CD14-positive monocyte (primary cell): ENCODE measurements around the gene WFDC2. TPM values are rescaled to one million over a fixed set of nuclear protein-coding genes. Genes with fewer than 3 reads are reported as not detected.
A peak's percentile ranks its signal among the peaks of the same experiment; 100 is the strongest.

Source experiments
- DNase-seq, 3 donors: peaks; one replicate each; pipeline ENCODE4 v3.0.0-alpha.2; 2011 to 2022
- H2AFZ ChIP-seq: 2 replicates; pipeline ENCODE4 v1.6.0; 2012; ENCODE audit warnings: mild to moderate bottlenecking, low read depth, low read length, inconsistent platforms; ENCODE audit not compliant: insufficient read depth, poor library complexity, severe bottlenecking
- H3K27ac ChIP-seq, 2 donors: 1 replicate in 1 of 2; 2 replicates in 1 of 2; pipeline ENCODE4 v1.5.1; 2012 to 2013; ENCODE audit warnings: low read length in 2 of 2, control low read depth in 1 of 2, inconsistent platforms in 1 of 2, low read depth in 1 of 2, mild to moderate bottlenecking in 1 of 2
- H3K27me3 ChIP-seq, 2 donors: one replicate each; pipeline versions ENCODE4 v1.6.0 to v1.6.1; 2011 to 2013; ENCODE audit warnings: low read length in 2 of 2; ENCODE audit not compliant: control insufficient read depth in 2 of 2, insufficient read depth in 2 of 2
- H3K36me3 ChIP-seq, 2 donors: replicated peaks in 1 of 2; 1 replicate in 1 of 2; 2 replicates in 1 of 2; pipeline versions ENCODE4 v1.5.1 to v1.6.1; 2012 to 2013; ENCODE audit warnings: low read length in 2 of 2, control low read depth in 1 of 2, inconsistent platforms in 1 of 2, mild to moderate bottlenecking in 1 of 2; ENCODE audit not compliant: insufficient read depth in 2 of 2, control insufficient read depth in 1 of 2
- H3K4me1 ChIP-seq, 2 donors: 1 replicate in 1 of 2; 2 replicates in 1 of 2; pipeline versions ENCODE4 v1.5.1 to v1.6.1; 2012 to 2013; ENCODE audit warnings: low read length in 2 of 2, control low read depth in 1 of 2, inconsistent platforms in 1 of 2, mild to moderate bottlenecking in 1 of 2, moderate library complexity in 1 of 2; ENCODE audit not compliant: insufficient read depth in 2 of 2, control insufficient read depth in 1 of 2
- H3K4me2 ChIP-seq: replicated peaks from 2 replicates; pipeline ENCODE3; 2012; ENCODE audit warnings: low read length, moderate library complexity, mild to moderate bottlenecking; ENCODE audit not compliant: poor library complexity, severe bottlenecking; ENCODE audit errors: extremely low read depth
- H3K4me3 ChIP-seq, 3 experiments: fragments of 200-600 bp in 1 of 3; sonication (generic) in 1 of 3; replicated peaks in 1 of 3; 1 replicate in 2 of 3; 2 replicates in 1 of 3; pipeline ENCODE4 v1.5.1; 2011 to 2013; ENCODE audit warnings: low read length in 3 of 3, mild to moderate bottlenecking in 3 of 3, control low read depth in 2 of 3, low read depth in 2 of 3, inconsistent platforms in 1 of 3, moderate library complexity in 1 of 3
- H3K79me2 ChIP-seq: 2 replicates; pipeline ENCODE4 v1.6.0; 2012; ENCODE audit warnings: mild to moderate bottlenecking, control low read depth, inconsistent platforms, low read length, moderate library complexity; ENCODE audit not compliant: insufficient read depth
- H3K9ac ChIP-seq: 2 replicates; pipeline ENCODE4 v1.6.0; 2017; ENCODE audit warnings: low read length, mild to moderate bottlenecking; ENCODE audit not compliant: insufficient read depth, poor library complexity, severe bottlenecking
- H3K9me3 ChIP-seq, 2 donors: replicated peaks in 1 of 2; 1 replicate in 1 of 2; 2 replicates in 1 of 2; pipeline versions ENCODE4 v1.5.1 to v1.6.1; 2012 to 2013; ENCODE audit warnings: low read length in 2 of 2, control low read depth in 1 of 2; ENCODE audit not compliant: control insufficient read depth in 1 of 2, insufficient read depth in 1 of 2
- H4K20me1 ChIP-seq: 2 replicates; pipeline ENCODE4 v1.6.0; 2012; ENCODE audit warnings: mild to moderate bottlenecking, low read length, control low read depth, moderate library complexity; ENCODE audit not compliant: insufficient read depth
- H3K27ac Mint-ChIP-seq, 7 donors: one replicate each; pipeline ENCODE4 v1.8.0; 2020; ENCODE audit warnings: mild to moderate bottlenecking in 7 of 7, mixed read lengths in 7 of 7, moderate library complexity in 6 of 7, inconsistent platforms in 2 of 7
- H3K27me3 Mint-ChIP-seq, 3 donors: one replicate each; pipeline ENCODE4 v1.8.0; 2021 to 2022; ENCODE audit warnings: low read depth in 3 of 3, mild to moderate bottlenecking in 3 of 3, mixed read lengths in 3 of 3, moderate library complexity in 3 of 3, inconsistent platforms in 1 of 3
- H3K36me3 Mint-ChIP-seq, 2 donors: one replicate each; pipeline ENCODE4 v1.8.0; 2020; ENCODE audit warnings: mixed read lengths in 2 of 2, inconsistent platforms in 1 of 2, mild to moderate bottlenecking in 1 of 2
- H3K4me1 Mint-ChIP-seq: one replicate; pipeline ENCODE4 v1.8.0; 2020; ENCODE audit warnings: mild to moderate bottlenecking, mixed read lengths
- H3K4me3 Mint-ChIP-seq, 2 donors: one replicate each; pipeline ENCODE4 v1.8.0; 2020; ENCODE audit warnings: mild to moderate bottlenecking in 2 of 2, mixed read lengths in 2 of 2, moderate library complexity in 1 of 2
- H3K9me3 Mint-ChIP-seq, 7 donors: one replicate each; pipeline ENCODE4 v1.8.0; 2020 to 2022; ENCODE audit warnings: mixed read lengths in 7 of 7, mild to moderate bottlenecking in 6 of 7, moderate library complexity in 6 of 7, inconsistent platforms in 2 of 7
- CTCF ChIP-seq: fragments of 200-600 bp; IDR thresholded peaks from one replicate; pipeline ENCODE4 v1.8.0; 2022; ENCODE audit warnings: antibody characterized with exemption, mild to moderate bottlenecking
- WGBS: methylation state at CpG from one replicate; pipeline ENCODE4 v1.1.5; 2013; ENCODE audit warnings: missing lambda C conversion rate; ENCODE audit not compliant: insufficient coverage; 5-methylcytosine and 5-hydroxymethylcytosine counted together
- intact Hi-C, 2 donors: fragments of 100-400 bp; cut with micrococcal nuclease; formaldehyde crosslinking; loops; one replicate each; pipeline versions ENCODE4 v1.15.0 to v1.15.1; 2023
- polyA plus RNA-seq, 3 donors: library from polyadenylated mRNA; depleted of rRNA in 1 of 3; unstranded in 2 of 3; stranded (reverse) in 1 of 3; fragments of 300-500 nt in 2 of 3; fragments of >200 nt in 1 of 3; fragmentation: Illumina TruSeq in 2 of 3; gene quantifications; 1 replicate in 2 of 3; 2 replicates in 1 of 3; pipeline ENCODE4 v1.2.3, GENCODE V29; 2012 to 2021

The WFDC2 gene
- polyA plus RNA-seq, 3 donors, result not detected

DNA sequence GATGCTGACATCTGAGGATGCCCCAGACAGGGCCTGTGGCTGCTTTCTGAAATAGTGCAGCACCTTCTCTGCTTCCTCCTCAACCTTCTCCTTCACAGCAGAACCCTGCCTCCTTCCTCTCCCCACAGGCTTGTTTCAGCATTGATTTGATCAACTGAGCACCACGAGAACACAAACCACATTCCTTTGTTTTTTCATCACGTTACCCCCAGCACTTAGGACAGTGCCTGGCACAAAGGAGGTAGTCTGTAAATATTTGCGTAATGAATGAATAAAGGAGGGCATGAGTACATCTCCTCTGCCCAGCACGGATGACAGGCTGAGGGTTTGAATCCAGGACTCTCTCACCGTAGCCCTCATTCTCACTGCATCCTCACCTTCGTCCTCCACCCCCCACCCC is 21.3 kb upstream of the WFDC2 start:
- no CpG with 5 or more reads among the region's 6 CpGs for WGBS
- Mint-ChIP-seq H3K9me3 (no peaks in the 10 kb centered on the region), H3K4me3 (no peak overlapping the region), H3K4me1 (peaks cover 23% of the 10 kb centered on the region), H3K36me3 (no peaks in the 10 kb centered on the region), H3K27me3 (peaks cover 3 to 10% (median 8%) of the 10 kb centered on the region in 3 donors), H3K27ac (peak overlapping the region in 1 of 7 donors; percentile 68)
- Histone ChIP-seq H3K27ac (no peak overlapping the region), H3K4me1 (peaks cover 28 to 32% of the 10 kb centered on the region in 2 donors), H3K9ac (no peak overlapping the region), H2AFZ (no peak overlapping the region), H3K4me3 (no peak overlapping the region), H3K79me2 (no peaks in the 10 kb centered on the region), H3K36me3 (no peaks in the 10 kb centered on the region), H4K20me1 (no peaks in the 10 kb centered on the region), H3K4me2 (no peak overlapping the region), H3K9me3 (no peaks in the 10 kb centered on the region), H3K27me3 (no peaks in the 10 kb centered on the region)
- intact Hi-C loops, result loop anchor here in 1 of 2 donors (10.0 kb wide), 1 partner anchor 327 kb away; no protein-coding TSS in a partner anchor
- no peak for DNase-seq
- TF ChIP-seq CTCF, result no peak

- Histone ChIP-seq H4K20me1 (no peaks in the 10 kb centered on the region), H3K9ac (no peak overlapping the region), H3K36me3 (no peaks in the 10 kb centered on the region), H3K9me3 (no peaks in the 10 kb centered on the region), H3K79me2 (no peaks in the 10 kb centered on the region), H2AFZ (no peak overlapping the region), H3K4me1 (peaks cover 37 to 41% of the 10 kb centered on the region in 2 donors), H3K27me3 (no peaks in the 10 kb centered on the region), H3K27ac (no peak overlapping the region), H3K4me2 (no peak overlapping the region), H3K4me3 (no peak overlapping the region)
- H3K36me3 Mint-ChIP-seq, result no peaks in the 10 kb centered on the region
- H3K27ac Mint-ChIP-seq, result no peak overlapping the region
- H3K4me1 Mint-ChIP-seq, result peaks cover 33% of the 10 kb centered on the region
- no peak for TF ChIP-seq CTCF
- no peaks in the 10 kb centered on the region for H3K9me3 Mint-ChIP-seq
- no peak for DNase-seq
- peaks cover 3 to 11% (median 7%) of the 10 kb centered on the region in 3 donors for H3K27me3 Mint-ChIP-seq
- intact Hi-C loops, result loop anchor here in 1 of 2 donors (10.0 kb wide), 1 partner anchor 325 kb away; no protein-coding TSS in a partner anchor
- 100% methylated on average over 2 of the region's 3 CpGs for WGBS
- no peak overlapping the region for H3K4me3 Mint-ChIP-seq
Measured at GRCh38 chr20:45449528-45449927, 20.0 kb upstream of the WFDC2 start.
